Measurements from ENCODE around the gene PLCH1. TPM values are rescaled to one million over a fixed set of nuclear protein-coding genes. Genes with fewer than 3 reads are reported as not detected.

Gene PLCH1
- total RNA-seq, 2 donors from 2014 or later = 0.17 to 0.24 TPM

DNA sequence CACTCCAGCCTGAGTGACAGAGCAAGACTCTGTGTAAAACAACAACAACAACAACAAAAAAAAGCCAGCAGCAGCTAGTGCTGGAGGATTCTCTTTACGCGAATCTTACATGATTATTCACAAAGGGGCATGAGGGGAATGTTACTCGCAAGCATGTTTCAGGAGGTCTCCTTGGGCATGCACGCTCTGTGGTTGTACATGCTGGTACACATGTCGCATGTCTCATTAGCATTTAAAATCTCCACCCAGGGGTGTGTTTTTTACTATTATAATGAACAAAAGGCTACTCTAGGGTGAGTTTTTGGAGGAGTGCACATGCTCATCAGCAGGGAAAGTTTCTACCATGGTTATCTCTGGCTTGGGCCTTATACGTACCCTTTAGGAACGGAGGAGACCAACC, 12.7 kb upstream of the PLCH1 start:
- Mint-ChIP-seq H3K4me1 (ENCODE audit: low read depth in 2 of 2) (no peaks in the 10 kb centered on the region), H3K9me3 (no peaks in the 10 kb centered on the region), H3K4me3 (no peak overlapping the region), H3K36me3 (no peaks in the 10 kb centered on the region), H3K27ac (no peak overlapping the region), H3K27me3 (no peaks in the 10 kb centered on the region)
- DNase-seq (ENCODE audit: low spot score) (no peak), ATAC-seq (no peak)

DNA sequence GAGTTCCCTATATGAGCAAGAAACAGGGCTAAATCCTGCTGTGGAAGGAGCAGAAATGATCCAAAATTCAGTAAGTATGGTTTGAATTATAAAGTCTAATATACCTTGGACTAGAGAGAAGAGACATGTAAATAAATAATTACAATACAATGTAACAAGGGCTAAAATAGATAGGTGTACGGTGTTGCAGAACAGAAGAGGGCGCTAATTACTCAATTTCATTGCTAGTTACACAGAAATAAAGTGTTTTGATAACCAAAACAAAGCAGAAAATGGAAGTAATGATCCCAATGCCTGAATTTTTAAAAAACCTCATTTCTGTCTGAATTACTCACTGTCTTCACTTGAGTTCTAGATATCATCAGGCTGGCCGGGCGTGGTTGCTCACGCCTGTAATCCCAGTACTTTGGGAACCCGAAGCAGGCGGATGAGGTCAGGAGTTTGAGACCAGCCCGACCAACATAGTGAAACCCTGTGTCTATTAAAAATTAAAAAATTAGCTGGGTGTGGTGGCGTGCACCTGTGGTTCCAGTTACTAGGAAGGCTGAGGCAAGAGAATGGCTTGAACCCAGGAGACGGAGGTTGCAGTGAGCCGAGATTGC, 8.3 kb upstream of the PLCH1 start:
- Mint-ChIP-seq H3K27ac (no peak overlapping the region), H3K27me3 (peaks cover under 1 to 5% of the 10 kb centered on the region in 2 donors), H3K36me3 (no peaks in the 10 kb centered on the region), H3K4me3 (no peak overlapping the region), H3K9me3 (no peaks in the 10 kb centered on the region), H3K4me1 (ENCODE audit: low read depth in 2 of 2) (no peaks in the 10 kb centered on the region)
- ATAC-seq (no peak), DNase-seq (ENCODE audit: low spot score) (no peak)

DNA sequence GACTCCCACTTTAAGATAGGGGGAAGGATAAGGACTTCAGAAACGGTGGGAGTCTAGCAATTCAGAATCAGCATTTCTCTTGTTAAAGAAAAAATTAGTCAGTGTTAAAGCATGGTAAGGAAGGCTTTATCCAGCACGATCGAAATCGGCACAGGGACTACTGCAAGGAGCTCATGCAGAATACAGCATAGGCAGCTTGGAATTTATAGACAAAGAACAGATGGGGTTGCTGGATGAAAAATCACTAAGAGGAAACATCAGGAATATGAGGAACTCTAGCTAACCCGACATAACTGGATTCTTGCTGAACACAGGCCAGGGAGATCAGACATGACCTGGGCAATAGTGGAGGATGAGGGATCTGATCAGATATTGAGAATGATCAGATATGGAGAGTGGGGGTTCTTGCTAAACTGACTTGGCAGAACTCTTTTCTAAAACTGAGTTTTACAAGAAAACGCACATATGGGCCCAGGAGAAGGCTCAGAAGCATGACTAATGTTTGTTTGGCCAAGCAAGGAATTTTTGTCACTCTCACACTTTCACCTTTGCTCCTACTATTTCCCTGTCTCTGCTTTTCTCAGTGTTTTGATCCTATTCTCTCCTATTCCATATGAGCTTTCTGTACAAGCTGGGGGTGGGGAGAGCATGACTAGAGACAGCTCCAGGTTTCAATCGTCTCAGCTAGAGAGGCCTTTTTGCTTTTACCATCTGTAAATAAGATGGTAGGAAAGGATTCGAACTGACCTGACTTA, 3.9 kb upstream of the PLCH1 start:
- peaks cover 31 to 42% of the 10 kb centered on the region in 2 donors for H3K27me3 Mint-ChIP-seq
- no peak for DNase-seq (ENCODE audit: low spot score)
- H3K9me3 Mint-ChIP-seq = no peaks in the 10 kb centered on the region

DNA sequence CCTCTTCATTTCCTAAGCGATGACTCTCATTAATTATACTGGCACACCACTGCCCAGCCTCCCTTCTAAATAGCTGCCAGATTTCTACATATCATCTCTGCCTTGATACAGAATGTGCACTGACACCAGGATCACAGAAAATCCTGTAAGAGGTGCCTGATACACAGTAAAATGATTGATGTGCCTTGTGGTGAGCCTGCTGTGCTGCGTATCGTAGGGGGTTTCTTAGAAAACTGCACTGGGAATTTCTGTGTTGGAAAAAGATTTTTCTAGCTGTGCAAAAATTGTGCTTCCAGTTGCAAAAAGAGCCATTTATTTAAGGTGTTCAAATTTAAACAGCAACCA, 3.0 kb upstream of the PLCH1 start:
- H3K4me3 Mint-ChIP-seq = no peak overlapping the region
- ATAC-seq = no peak
- H3K27ac Mint-ChIP-seq = no peak overlapping the region
- no peaks in the 10 kb centered on the region for H3K9me3 Mint-ChIP-seq
- no peak for DNase-seq (ENCODE audit: low spot score)
- H3K36me3 Mint-ChIP-seq = no peaks in the 10 kb centered on the region
- H3K4me1 Mint-ChIP-seq (ENCODE audit: low read depth in 2 of 2) = peaks cover 15 to 16% of the 10 kb centered on the region in 2 donors
- H3K27me3 Mint-ChIP-seq = peaks cover 36 to 46% of the 10 kb centered on the region in 2 donors

More for the DNA sequence above, 3.9 kb upstream of the PLCH1 start:
- ATAC-seq = no peak
- H3K27ac Mint-ChIP-seq = no peak overlapping the region
- peaks cover 12 to 13% of the 10 kb centered on the region in 2 donors for H3K4me1 Mint-ChIP-seq (ENCODE audit: low read depth in 2 of 2)
- H3K4me3 Mint-ChIP-seq = no peak overlapping the region
- H3K36me3 Mint-ChIP-seq = no peaks in the 10 kb centered on the region

DNA sequence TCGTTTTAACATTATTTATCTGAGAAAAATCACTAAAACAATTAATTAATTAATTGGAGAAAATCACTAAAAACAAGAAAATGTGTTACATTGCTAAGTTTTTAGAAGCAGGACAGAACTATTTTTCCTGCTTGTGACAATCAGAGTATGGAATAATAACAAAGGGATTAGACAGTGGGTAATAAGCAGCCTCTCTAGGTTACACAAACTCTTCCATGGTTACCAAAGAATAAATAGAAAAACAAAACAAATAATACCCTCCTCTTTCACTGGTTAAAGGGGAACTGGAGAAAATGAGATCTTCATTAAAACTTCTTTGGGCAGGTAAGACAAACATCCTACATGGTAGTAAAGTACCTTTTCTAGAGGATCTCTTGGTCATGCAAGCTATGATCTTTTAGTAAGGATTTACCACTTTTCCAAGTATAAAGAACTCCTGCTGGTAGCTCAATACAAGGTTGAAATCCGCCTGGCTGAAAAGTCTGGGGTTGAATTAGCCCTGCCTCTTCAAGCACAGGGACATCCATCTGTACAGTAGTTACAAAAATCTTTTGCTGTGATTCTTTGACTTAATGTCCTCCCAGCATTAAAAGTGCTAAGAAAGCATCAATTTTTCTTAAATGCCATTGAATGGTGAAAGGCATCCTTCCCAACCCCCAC, 2.5 kb upstream of the PLCH1 start:
- no peak overlapping the region for H3K4me3 Mint-ChIP-seq
- H3K36me3 Mint-ChIP-seq = no peaks in the 10 kb centered on the region
- ATAC-seq (no peak), DNase-seq (ENCODE audit: low spot score) (no peak)
- peaks cover 41 to 51% of the 10 kb centered on the region in 2 donors for H3K27me3 Mint-ChIP-seq
- H3K27ac Mint-ChIP-seq = no peak overlapping the region
- peaks cover 15 to 16% of the 10 kb centered on the region in 2 donors for H3K4me1 Mint-ChIP-seq (ENCODE audit: low read depth in 2 of 2)
- H3K9me3 Mint-ChIP-seq = no peaks in the 10 kb centered on the region

DNA sequence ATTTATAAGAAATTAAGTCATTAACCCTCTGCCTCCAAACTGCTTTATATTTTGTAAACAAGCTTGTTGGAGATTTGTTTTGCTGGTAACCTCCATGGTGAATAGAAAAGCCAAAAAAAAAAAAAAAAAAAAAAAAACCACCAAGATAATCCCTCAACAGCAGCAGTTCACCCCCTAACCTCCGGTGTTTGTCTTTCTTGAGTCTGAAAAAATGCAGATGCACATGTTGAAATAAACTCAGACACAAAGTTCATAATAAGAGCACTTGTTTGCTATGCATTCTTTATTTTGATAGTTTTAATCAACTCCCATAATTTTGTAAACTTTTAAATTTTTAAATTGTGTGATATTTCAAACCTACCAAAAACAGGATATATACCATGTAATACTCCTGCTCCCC, 1.8 kb upstream of the PLCH1 start:
- Mint-ChIP-seq H3K9me3 (no peaks in the 10 kb centered on the region), H3K4me1 (ENCODE audit: low read depth in 2 of 2) (peaks cover 15 to 16% of the 10 kb centered on the region in 2 donors), H3K4me3 (no peak overlapping the region), H3K36me3 (no peaks in the 10 kb centered on the region), H3K27ac (no peak overlapping the region), H3K27me3 (peaks cover 44 to 55% of the 10 kb centered on the region in 2 donors)
- ATAC-seq (no peak), DNase-seq (ENCODE audit: low spot score) (no peak)

DNA sequence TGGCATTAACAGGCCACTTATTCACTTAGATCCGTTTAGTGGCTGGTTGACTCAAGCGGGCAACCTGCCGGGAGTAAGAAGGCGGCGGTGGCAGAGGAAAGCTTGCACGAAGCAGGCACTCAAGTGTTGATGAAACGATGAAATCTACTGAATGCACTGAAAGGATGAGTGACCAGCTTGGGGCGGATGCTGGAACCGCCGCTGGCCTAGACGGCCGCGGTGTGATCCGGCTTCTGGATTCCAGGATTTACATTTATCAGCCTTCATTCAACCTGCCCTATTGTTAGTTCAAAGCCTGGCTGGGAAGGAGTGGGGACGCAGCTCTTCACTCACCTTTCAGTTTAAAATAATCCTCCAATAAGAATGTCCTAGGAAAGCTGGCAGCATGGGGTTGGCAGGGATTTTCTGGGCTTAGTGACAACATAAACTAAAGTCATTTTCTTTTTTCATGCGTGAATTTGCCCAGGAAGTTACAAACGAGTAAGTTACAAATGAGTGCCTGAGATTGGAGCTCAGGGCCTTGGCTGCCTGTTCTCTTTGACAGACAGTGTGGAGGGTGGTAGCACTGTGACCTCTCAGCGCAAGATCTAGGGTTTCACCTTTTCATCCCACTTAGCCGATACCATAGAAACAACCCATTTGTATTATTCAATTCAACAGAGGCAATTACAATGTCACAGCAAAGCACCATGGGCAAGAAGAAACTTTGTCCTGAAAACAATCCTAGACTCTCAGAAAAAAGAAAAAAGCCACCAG, 1.1 kb upstream of the PLCH1 start:
- Mint-ChIP-seq H3K36me3 (no peaks in the 10 kb centered on the region), H3K4me1 (ENCODE audit: low read depth in 2 of 2) (peaks cover 15 to 16% of the 10 kb centered on the region in 2 donors), H3K9me3 (no peaks in the 10 kb centered on the region), H3K27me3 (peaks cover 47 to 55% of the 10 kb centered on the region in 2 donors), H3K4me3 (peak overlapping the region; percentile 49), H3K27ac (no peak overlapping the region)
- DNase-seq (ENCODE audit: low spot score) = no peak
- no peak for ATAC-seq

DNA sequence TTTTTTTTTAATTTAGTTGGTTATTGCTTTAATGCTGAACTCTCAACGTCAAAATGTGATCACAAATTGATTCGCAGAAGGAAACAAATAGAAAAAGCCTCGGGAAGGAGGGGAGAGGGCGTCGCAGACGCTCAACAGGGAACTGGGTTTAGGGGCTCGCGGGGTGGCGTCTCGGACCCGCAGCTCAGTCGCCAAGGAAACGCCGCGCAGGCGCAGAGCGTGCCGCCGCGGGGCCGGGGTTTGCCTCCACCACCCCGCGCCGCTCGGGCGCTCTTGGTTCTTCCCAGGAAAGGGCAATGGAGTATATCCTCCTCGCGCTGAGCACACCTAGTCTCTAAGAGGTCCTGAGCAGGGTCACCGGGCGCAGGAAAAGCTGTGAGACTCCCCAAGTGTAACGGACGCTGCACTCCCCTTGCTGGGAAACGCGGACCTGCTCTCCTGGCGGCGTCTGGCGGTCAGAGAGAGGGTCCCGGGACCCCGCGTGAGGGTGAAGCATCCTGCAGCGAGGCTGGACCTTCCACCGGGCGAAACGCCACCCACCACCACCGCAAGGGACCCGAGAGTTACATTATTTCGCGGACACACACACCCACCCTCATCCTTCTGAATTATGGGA, 753 bp downstream of the PLCH1 start:
- ATAC-seq (peak; percentile 54 to 64), DNase-seq (ENCODE audit: low spot score) (peak; percentile 61)

DNA sequence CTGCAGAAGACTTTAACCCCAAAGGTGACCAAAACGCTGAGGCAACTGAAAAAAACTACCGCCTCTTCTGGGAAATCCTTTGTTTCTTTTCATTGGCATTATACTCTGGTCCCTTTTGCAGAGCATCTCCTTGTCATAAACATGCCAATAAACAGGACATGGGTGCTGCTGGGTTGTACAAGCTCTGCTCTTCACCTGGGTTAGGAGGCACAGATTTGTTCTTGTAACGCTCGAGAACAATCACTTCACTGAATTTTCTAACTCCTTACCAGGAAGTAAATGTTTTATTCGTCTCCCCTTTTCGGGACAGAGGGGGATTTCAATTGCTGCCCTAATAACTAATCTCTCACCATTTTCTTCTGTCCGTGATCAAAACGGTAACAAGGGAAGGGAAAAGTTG, 1.3 kb downstream of the PLCH1 start:
- ATAC-seq (no peak), DNase-seq (ENCODE audit: low spot score) (no peak)
- Mint-ChIP-seq H3K27me3 (peaks cover 51 to 63% of the 10 kb centered on the region in 2 donors), H3K4me3 (peak overlapping the region; percentile 85), H3K36me3 (no peaks in the 10 kb centered on the region), H3K4me1 (ENCODE audit: low read depth in 2 of 2) (peaks cover 15 to 16% of the 10 kb centered on the region in 2 donors), H3K27ac (no peak overlapping the region), H3K9me3 (no peaks in the 10 kb centered on the region)

More for the DNA sequence above, 753 bp downstream of the PLCH1 start:
- Mint-ChIP-seq H3K27me3 (peaks cover 52 to 61% of the 10 kb centered on the region in 2 donors), H3K9me3 (no peaks in the 10 kb centered on the region), H3K4me3 (peak overlapping the region; percentile 85), H3K36me3 (no peaks in the 10 kb centered on the region), H3K4me1 (ENCODE audit: low read depth in 2 of 2) (peaks cover 15 to 16% of the 10 kb centered on the region in 2 donors), H3K27ac (peak overlapping the region in 1 of 2 donors; percentile 25)

DNA sequence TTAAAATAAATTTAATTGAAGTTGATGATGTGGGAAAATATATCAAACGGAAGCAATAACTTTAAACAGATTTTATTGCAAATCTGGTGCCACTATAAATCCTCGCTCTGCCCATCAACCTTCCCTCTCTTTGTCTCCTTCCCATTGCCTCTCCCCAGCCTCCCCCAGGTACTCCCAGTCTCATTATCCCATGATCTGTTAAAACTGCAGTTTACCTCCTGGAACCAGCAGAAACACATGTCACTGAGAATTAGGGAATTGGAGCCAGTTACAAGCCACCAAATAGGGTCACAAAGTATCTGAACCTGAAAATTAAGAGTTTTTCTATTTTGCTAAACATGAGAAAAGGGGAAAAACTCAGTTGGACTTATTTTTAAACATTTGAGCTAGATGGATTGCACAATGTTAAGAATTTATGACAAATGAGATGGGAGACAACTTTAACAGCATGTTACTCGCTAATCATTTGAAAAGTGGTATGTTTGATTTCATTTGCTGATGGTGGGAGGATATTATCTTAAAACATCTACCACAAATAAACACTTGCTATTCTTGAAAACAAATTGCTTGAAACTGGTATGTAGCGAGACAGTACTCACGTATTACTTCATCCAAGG, 2.4 kb downstream of the PLCH1 start:
- Mint-ChIP-seq H3K4me1 (ENCODE audit: low read depth in 2 of 2) (peaks cover 15 to 16% of the 10 kb centered on the region in 2 donors), H3K4me3 (no peak overlapping the region), H3K27me3 (peaks cover 52 to 62% of the 10 kb centered on the region in 2 donors), H3K27ac (no peak overlapping the region), H3K9me3 (no peaks in the 10 kb centered on the region), H3K36me3 (no peaks in the 10 kb centered on the region)
- DNase-seq (ENCODE audit: low spot score) = no peak
- no peak for ATAC-seq

DNA sequence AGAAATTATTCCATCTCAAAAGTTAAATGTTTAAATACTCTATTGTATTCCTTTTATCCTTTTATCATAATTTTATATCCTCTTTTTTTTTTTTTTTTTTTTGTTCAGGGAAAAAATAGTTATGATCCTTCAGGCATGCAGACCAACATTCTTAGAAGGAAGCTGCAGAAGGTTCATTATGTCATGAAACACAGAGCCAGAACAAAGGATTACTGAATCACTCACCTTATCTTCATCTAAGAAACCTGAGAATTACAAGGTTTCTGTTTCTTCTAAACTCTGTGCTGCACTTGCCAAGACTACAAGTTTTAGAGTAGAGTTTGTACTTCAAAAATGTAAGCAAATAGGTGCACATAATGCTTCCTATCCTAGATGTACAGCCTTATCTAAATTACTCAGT, 3.3 kb downstream of the PLCH1 start:
- peaks cover 15 to 16% of the 10 kb centered on the region in 2 donors for H3K4me1 Mint-ChIP-seq (ENCODE audit: low read depth in 2 of 2)
- H3K36me3 Mint-ChIP-seq = no peaks in the 10 kb centered on the region
- no peak for ATAC-seq
- no peak overlapping the region for H3K4me3 Mint-ChIP-seq
- no peak overlapping the region for H3K27ac Mint-ChIP-seq
- peaks cover 43 to 55% of the 10 kb centered on the region in 2 donors for H3K27me3 Mint-ChIP-seq
- DNase-seq (ENCODE audit: low spot score) = no peak
- no peaks in the 10 kb centered on the region for H3K9me3 Mint-ChIP-seq

DNA sequence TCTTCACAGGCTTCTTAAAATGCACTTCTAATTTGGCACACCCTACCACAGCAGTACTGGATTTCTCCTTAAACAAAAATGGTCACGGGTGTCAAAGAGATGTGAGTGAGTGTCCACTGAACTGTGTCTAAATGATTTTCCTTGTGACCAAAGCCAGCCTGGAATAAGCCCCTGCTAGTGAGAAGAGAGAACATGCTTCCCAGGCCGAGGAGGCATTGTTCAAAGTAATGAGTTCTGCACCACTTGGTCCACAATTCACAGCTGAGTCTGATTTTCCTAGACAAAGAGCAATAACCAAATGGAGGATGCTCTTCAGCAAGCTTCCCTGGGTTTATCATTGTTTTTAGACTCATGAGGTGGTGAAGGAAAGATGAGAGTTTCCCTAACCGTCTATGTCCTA, 3.8 kb downstream of the PLCH1 start:
- DNase-seq (ENCODE audit: low spot score) (no peak), ATAC-seq (no peak)
- H3K4me3 Mint-ChIP-seq = no peak overlapping the region
- peaks cover 40 to 50% of the 10 kb centered on the region in 2 donors for H3K27me3 Mint-ChIP-seq
- no peaks in the 10 kb centered on the region for H3K36me3 Mint-ChIP-seq
- H3K27ac Mint-ChIP-seq = no peak overlapping the region
- peaks cover 15 to 16% of the 10 kb centered on the region in 2 donors for H3K4me1 Mint-ChIP-seq (ENCODE audit: low read depth in 2 of 2)
- no peaks in the 10 kb centered on the region for H3K9me3 Mint-ChIP-seq

DNA sequence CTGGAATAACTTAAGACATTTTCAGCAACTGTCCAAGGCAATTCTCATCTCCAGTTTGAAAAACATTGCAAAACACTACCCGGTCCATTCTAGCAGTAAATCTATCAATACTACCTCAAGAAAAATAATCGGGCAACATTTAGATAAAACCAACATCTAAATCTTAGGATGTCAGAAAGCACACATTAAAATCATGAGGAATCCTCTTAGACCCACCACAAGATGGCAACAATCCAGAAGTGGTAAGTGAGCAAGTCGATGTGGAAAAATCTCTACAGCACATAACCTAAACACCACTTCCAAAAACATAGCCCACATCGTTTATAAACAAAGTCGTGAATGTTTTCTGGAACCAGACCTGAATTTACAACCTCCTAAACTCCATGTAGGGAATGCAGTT, 5.7 kb downstream of the PLCH1 start:
- no peak for ATAC-seq
- Mint-ChIP-seq H3K4me3 (no peak overlapping the region), H3K27ac (no peak overlapping the region), H3K9me3 (no peaks in the 10 kb centered on the region), H3K36me3 (no peaks in the 10 kb centered on the region), H3K4me1 (ENCODE audit: low read depth in 2 of 2) (peaks cover 4 to 6% of the 10 kb centered on the region in 2 donors), H3K27me3 (peaks cover 32 to 33% of the 10 kb centered on the region in 2 donors)
- no peak for DNase-seq (ENCODE audit: low spot score)
